ENCODE data around the gene VTI1A.

GRCh38 chr10:112524641-112525040 is 77.6 kb downstream of the VTI1A start:
- TF ChIP-seq POLR2A (IDR thresholded peaks at IDR 0.05; ENCODE audit: extremely low read depth, insufficient read length) (no peak), CTCF (IDR thresholded peaks at IDR 0.05; ENCODE audit: low read depth, low read length) (no peak)

Data from NB4 (cell line).